Kidney tubule cell (primary cell): ENCODE data around the gene DERA.
"Not testable (repeated sequence)": the region's sequence is repeated elsewhere in the genome, so short reads cannot be mapped to it uniquely, and the experiment has no call there.

Experiments
- DNase-seq: peaks from one replicate; pipeline ENCODE4 v3.0.0-alpha.2; 2018; ENCODE audit warnings: low spot score

The DERA gene

GRCh38 chr12:15910864-15911721, at the start of gene DERA:
DERA (plus strand) TSS chr12:15911332; CDS start chr12:15911384, 52 bp downstream.
- DNase-seq = peak; percentile 88

GRCh38 chr12:15861404-15861803, 49.7 kb upstream of the DERA start:
- no peak for DNase-seq

- DNase-seq = no peak
These were observed 48.3 kb upstream of the DERA start for GRCh38 chr12:15862840-15863239.

- no peak for DNase-seq
These were observed 47.8 kb upstream of the DERA start for GRCh38 chr12:15863372-15863771.

GRCh38 chr12:15863984-15864383, 47.1 kb upstream of the DERA start:
- DNase-seq = no peak

- no peak for DNase-seq
These were observed 42.9 kb upstream of the DERA start for GRCh38 chr12:15868186-15868585.

GRCh38 chr12:15873556-15873955, 37.6 kb upstream of the DERA start:
- no peak for DNase-seq

- not testable (repeated sequence) for DNase-seq
These were observed 36.5 kb upstream of the DERA start for GRCh38 chr12:15874556-15875145.

GRCh38 chr12:15875863-15876262, 35.3 kb upstream of the DERA start:
- no peak for DNase-seq

- DNase-seq = no peak
These were observed 31.7 kb upstream of the DERA start for GRCh38 chr12:15879413-15879812.

- no peak for DNase-seq
These were observed 30.4 kb upstream of the DERA start for GRCh38 chr12:15880721-15881120.

- DNase-seq = peak; percentile 97
These were observed 28.8 kb upstream of the DERA start, which contains the start of gene STRAP for GRCh38 chr12:15882118-15882971. STRAP (plus strand) TSS chr12:15882387; CDS start chr12:15882708, 321 bp downstream.

- peak; percentile 7 for DNase-seq
These were observed 27.6 kb upstream of the DERA start for GRCh38 chr12:15883536-15883935.

GRCh38 chr12:15886372-15887042, 24.6 kb upstream of the DERA start:
- no peak for DNase-seq

- DNase-seq = no peak
These were observed 23.9 kb upstream of the DERA start for GRCh38 chr12:15887043-15887817.

- DNase-seq = no peak
These were observed 18.4 kb upstream of the DERA start for GRCh38 chr12:15892645-15893259.

GRCh38 chr12:15893260-15893659, 17.9 kb upstream of the DERA start:
- DNase-seq = no peak

- DNase-seq = no peak
These were observed 14.3 kb upstream of the DERA start for GRCh38 chr12:15896867-15897266.

GRCh38 chr12:15897433-15897832, 13.7 kb upstream of the DERA start:
- no peak for DNase-seq

GRCh38 chr12:15899282-15899870, 11.8 kb upstream of the DERA start:
- DNase-seq = peak; percentile 36
